Measurements from ENCODE around the gene POLR3A. TPM values are rescaled to one million over a fixed set of nuclear protein-coding genes. Genes with fewer than 3 reads are reported as not detected.
"Not testable (repeated sequence)": the region's sequence is repeated elsewhere in the genome, so short reads cannot be mapped to it uniquely, and the experiment has no call there.

Gene POLR3A
- total RNA-seq, 1 experiment from 2014 or later, result 7.0 TPM

DNA sequence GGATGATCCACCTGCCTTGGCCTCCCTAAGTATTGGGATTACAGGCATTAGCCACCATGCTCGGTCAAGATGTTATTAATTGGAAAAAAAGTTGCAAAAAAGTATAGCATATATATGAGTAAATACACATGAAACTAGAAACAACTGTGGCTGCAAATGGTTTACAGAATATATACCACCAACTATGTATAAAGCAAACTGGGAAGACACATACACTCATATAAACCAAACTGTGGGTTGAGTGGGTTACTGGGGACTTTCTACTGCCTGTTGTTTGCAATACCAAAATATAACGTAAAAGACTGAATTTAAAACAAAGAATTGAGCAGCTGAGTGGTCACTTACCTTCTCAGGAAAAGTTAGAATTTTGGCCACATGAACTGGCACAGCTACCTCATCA, 8.1 kb downstream of the POLR3A start:
- DNase-seq (ENCODE audit: low read depth), result no peak

DNA sequence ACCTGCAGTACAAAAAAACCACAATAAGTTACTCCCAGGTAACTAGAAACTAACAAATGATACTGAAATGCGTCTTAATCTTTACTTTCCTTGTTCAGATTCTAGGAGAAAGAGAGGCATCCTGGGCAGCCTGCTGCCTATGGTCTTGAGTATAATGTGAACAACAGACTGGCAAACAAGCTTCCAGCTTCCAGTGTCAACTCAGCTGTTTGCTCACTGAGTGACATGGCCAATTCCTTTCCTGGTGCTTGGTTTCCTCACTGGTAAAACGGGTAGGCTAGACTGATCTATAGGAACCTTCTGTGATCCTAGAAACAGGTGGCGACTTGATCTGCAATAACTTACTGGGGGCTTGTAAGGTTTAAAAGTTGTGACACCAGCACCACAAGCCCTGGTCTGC, 10.1 kb downstream of the POLR3A start:
- no peak for DNase-seq (ENCODE audit: low read depth)

DNA sequence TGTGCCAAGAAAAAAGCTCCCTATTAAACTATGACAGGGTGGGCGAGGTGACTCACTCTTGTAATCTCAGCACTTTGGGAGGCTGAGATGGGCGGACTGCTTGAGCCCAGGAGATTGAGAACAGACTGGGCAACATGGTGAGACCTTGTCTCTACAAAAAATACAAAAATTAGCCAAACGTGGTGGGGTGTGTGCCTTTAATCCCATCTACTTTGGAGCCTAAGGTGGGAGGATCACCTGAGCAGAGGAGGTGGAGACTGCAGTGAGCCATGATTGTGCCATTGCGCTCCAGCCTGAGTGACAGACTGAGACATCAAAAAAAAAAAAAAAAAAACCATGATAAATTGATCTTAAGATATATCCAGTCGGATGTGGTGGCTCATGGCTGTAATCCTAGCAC, 11.5 kb downstream of the POLR3A start:
- no peak for DNase-seq (ENCODE audit: low read depth)

DNA sequence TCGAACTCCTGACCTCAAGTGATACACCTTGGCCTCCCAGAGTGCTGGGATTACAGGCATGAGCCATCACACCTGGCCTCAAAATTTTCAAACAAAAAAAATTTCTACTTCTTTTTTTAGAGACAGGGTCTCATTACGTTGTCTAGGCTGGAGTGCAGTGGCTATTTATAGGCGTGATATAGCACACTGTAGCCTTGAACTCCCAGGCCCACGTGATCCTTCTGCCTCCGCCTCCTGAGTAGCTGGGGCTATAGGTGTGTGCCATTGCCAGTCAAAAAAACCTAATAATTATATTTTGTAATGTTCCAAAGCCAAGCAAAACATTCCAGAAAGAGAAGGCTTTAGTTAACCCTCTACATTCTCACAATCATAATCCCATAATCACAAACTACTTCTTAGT, 13.8 kb downstream of the POLR3A start:
- DNase-seq (ENCODE audit: low read depth), result no peak

DNA sequence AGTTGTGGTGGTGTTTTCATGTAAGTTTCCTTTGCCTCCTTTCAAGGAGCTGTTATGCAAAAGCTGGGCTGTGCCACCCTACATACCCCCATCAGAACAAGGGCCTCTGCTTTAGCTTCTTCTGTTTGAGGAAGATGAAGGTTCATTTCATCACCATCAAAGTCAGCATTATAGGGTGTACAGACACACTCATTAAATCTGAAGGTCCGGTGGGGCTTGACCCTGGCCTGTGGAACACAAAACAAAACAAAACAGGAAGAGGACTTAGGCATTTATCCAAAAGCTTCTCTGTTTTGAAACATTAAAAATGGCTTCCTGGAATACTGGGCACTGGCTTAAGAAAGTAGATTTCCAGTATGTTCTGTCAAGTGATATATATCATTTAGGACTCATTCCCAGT, 15.8 kb downstream of the POLR3A start:
- no peak for DNase-seq (ENCODE audit: low read depth)

DNA sequence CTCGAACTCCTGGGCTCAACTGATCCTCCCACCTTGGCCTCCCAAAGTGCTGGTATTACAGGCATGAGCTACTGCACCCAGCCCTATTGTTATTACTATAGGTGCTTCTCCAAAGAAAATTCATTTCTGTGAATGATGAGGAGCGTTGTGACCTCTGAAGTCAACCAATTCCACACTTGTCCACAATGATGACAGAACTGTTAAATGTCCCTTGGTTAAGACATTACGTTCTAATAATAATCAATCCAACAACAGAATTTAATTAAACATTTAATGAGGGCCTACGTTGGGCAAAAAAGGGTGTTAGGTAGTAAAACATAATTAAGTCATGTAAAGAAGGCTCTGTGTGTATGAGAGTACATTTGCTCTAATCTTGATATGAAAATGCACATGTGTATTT, 18.2 kb downstream of the POLR3A start:
- no peak for DNase-seq (ENCODE audit: low read depth)

DNA sequence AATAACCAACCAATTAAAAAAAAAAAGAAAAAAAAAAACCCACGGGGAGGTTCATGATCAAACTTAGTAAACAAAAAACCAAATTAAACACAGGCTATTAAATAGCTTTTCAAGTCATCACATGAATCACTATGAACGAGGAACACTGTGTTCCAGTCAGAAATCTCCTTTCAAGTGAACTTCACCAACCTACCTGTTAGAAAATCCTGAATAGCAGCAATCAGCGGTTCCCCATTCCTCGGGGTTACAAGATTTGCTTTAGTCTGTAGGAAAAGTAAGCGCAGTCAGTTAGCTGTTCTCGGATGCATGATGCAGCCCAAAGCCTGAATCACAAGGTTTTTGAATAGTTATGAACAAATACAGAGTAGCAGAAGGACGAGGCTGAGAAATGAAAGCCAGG, 19.0 kb downstream of the POLR3A start:
- no peak for DNase-seq (ENCODE audit: low read depth)

DNA sequence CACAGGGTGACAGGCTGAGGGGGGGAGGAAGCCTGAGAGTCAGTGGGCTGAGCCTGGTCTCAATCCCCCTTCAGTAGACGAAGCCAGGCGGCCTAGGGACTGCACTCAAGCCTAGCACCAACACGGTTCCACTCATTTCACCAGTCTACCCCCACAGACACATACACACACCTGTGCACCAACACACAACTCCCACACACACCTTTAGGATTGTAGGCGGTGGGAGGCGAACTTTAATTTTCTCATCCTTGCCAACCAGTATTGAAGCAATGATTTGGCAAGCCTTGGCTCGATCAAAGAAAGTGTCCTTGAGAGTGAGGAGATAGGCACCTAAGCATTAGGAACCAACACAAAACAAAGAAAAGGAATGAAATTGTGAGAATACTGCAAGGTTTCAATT, 19.7 kb downstream of the POLR3A start:
- no peak for DNase-seq (ENCODE audit: low read depth)

DNA sequence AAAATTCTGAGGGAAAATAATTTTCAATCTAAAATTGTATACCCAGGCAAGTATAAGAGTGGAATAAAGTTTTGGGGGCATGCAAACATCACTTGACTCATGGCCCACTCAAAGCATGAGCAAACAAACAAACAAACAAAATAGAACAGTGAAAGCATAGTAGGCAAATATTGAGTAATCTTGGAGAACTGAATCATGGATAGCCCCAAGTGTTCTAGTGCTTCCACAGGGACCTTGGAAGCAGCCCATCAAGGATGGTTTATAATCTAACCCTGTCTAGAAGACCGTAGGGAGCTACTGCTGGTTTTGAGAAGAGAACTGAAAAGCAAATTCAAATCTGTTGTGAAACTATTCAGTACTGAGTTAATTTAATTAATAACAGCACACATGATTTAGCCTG, 22.1 kb downstream of the POLR3A start:
- no peak for DNase-seq (ENCODE audit: low read depth)

DNA sequence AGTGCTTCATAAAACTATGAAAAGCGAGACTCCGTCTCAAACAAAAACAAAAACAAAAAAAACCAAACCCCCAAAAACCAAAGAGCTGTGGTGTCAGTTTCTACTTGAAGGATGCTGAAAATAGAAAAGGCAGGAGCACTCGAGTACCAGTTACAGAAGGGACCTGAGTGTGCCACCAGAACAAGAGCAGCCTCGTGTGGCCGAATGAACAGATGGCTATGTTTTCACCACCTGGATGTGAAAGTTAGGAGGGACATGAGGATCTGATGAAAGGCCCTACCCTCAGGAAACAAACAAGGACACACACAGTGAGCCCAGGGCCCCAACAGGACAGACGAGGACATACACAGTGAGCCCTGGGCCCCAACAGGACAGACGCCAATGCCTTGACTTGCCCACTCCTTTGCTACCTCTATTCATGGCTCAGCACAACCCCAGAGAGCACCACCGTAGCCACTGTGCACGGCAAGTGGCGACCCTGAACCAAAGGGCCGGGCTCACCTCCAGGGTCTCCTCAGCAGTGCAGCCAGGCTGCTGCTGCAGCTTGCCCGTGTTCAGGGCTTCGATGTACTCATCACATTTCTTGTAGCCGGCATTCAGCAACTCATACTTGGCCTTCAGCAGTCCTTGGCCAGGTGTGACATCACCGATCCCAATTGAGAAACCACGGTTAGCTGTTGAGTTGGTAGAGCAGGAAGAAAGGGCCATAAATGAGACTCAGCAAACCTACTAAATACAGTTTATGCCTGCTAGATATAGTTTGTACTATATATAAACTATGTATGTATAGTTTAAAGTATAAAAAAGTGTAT, 24.9 kb downstream of the POLR3A start:
- no peak for DNase-seq (ENCODE audit: low read depth)

DNA sequence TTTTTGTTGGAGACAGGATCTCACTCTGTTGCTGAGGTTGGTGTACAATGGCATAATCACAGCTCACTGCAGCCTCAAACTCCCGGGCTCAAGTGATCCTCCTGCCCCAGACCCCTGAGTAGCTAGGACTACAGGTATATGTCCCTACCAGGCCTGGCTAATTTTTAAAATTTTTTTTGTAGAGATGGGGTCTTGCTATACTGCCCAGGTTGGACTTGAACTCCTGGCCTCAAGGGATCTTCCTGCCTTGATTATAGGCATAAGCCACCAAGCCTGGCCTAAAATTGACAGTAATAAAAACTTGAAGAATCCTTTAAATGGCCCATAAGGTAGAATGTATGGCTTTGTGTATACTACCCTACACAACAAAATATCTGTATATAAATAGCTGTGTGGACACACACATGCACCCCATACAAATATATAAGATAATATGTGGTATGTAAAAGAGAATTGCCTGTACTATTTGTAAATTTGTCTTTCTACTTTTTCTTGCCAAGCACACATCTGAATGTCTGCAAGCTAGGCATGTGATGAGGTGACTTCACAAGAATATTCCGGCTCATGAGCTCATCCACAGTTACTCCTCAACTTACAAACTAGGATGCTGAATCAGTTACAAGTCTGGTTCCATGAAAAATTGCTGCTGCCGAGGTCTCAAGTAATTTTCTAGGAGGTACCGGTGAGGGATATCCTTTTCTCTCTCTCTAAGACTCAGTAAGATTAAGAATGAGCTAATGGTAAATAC, 26.6 kb downstream of the POLR3A start:
- DNase-seq (ENCODE audit: low read depth), result no peak

DNA sequence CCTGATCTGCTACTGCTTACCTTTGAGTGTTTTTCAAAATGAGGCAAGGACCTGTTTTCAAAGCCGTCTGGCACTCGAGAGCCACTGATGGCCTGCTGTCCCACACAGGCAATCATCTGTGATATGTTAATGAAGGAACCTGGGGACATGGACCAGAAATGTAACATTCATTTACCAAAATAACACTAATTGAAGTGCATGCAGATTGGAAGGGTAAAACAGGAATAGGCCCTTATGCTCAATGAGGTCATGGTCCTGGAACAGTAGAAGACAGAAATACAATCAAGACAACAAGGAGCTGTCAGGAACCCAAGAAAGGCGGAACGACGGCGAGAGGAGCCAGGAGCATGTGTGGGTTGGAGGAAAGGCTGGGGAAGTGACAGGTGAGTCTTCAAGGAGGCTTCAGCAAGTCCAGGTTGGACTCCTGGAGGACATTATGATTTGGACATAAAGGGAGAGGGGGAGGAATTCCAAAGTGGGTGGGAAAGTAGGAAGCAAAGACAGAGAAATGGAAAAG, 28.3 kb downstream of the POLR3A start:
- no peak for DNase-seq (ENCODE audit: low read depth)

DNA sequence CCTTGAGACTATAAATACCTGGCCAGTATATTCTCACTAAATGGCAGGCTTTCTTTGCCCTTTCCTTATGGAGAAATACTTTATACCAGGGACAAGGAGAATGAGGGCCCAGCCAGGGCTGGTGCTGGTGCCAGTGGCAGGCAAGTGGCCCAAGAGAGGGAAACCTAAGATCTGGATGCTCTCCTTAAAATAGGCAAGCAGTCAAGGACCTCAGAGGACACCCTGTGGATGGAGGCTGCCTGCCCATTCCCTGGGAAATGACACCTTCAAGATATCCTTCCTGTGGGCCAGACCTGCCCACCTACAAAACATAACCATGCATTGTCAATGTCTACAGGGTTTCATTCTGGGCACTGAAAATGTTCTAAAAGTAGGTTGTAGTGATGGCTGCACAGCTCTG, 29.1 kb downstream of the POLR3A start:
- no peak for DNase-seq (ENCODE audit: low read depth)

DNA sequence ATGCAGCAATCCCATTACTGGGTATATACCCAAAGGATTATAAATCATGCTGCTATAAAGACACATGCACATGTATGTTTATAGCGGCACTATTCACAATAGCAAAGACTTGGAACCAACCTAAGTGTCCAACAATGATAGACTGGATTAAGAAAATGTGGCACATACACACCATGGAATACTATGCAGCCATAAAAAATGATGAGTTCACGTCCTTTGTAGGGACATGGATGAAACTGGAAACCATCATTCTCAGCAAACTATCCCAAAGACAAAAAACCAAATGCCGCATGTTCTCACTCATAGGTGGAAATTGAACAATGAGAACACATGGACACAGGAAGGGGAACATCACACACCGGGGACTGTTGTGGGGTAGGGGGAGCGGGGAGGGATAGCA, 30.5 kb downstream of the POLR3A start:
- DNase-seq (ENCODE audit: low read depth), result not testable (repeated sequence)

DNA sequence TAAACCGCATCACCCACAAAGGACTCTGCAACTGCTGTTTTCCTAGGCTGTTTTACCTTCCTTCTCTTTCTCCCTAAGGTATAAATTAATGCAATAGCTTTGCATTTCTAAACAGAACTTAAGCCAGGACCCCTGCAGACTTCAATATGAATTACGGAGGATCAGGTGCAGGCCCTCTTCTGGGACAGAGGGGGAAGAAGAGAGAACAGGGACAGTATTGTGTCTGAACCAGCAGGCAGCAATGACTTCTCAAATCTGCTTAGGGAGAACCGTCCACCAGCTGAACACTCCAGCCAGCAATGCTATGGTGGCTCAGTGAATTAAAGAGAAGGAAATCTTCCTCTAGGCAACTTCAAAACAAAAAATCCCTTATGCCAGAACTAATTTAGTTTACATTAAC, 35.7 kb downstream of the POLR3A start:
- no peak for DNase-seq (ENCODE audit: low read depth)

DNA sequence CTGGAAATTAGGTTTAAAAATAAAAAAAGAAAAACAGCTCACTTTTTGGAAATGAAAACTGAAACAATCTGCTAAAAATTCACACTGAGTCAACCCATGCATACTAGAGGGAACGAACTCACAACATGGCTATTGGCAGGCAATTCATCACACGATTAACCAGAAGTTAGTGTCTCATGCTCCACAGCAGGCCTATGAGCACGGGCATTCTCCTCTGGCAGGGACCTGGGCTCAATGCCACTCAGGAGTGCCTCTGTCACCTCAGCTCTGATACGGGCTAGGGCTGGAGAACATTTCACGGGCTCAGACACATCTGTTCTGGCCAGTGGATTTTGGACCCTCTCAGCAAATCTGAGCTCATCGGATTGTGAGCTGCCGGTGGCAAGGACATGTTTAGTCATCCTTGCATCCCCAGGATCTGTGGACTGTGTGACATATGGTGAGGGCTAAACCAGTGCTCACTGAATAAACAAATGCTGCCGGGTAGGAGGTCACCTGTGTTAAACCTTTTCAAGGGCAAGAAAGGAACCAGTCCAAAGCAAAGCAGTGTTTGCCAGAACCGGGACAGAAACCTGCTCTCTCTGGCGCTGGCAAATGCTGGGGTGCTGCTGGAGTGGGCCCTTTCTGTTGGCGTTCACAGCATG, 40.1 kb downstream of the POLR3A start:
- DNase-seq (ENCODE audit: low read depth), result no peak

DNA sequence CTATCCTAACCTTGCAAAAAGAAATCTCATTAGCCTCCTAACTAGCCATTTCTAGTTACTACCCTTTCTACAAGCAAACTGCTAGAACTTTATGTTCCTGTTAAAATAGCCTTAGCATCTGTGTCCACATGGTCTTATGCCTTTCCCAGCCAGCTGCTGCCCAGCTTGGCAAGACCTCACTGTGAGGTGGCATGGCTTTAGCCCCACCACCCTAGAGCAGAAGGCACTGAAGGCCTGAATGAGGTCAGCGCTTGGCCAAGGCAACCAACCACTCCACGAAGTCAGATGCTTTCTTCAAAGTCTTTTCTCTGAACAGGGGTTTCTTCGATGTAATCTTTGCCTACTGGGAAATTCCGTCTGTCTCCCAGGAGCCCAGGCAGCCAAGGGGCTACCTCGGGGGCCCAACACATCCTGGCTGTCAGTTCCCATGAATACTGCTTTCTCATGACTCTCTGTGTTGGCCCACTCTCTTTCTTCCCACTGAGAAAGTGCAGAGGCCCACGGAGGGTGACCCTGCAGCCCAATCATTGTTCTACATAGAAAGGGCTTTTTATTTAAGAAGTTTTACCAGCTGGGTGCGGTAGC, 41.6 kb downstream of the POLR3A start:
- DNase-seq (ENCODE audit: low read depth), result no peak

DNA sequence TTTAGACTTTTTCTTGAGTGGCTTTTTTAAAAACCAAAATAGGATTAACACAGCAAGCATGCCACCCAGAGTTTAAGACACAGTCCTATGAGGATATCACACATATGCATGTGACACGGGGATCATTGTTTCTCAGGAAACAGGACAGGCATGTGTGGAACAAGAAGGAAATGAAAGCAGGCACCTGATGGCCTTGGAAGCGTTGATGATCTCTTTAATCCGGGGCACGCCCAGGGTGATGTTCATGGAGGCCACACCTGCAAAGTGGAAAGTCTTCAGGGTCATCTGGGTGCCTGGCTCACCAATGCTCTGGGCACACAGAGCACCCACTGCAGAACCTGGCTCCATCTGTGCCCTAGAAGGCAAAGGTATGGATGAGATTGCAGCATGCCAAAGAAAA, 44.3 kb downstream of the POLR3A start:
- DNase-seq (ENCODE audit: low read depth), result no peak

DNA sequence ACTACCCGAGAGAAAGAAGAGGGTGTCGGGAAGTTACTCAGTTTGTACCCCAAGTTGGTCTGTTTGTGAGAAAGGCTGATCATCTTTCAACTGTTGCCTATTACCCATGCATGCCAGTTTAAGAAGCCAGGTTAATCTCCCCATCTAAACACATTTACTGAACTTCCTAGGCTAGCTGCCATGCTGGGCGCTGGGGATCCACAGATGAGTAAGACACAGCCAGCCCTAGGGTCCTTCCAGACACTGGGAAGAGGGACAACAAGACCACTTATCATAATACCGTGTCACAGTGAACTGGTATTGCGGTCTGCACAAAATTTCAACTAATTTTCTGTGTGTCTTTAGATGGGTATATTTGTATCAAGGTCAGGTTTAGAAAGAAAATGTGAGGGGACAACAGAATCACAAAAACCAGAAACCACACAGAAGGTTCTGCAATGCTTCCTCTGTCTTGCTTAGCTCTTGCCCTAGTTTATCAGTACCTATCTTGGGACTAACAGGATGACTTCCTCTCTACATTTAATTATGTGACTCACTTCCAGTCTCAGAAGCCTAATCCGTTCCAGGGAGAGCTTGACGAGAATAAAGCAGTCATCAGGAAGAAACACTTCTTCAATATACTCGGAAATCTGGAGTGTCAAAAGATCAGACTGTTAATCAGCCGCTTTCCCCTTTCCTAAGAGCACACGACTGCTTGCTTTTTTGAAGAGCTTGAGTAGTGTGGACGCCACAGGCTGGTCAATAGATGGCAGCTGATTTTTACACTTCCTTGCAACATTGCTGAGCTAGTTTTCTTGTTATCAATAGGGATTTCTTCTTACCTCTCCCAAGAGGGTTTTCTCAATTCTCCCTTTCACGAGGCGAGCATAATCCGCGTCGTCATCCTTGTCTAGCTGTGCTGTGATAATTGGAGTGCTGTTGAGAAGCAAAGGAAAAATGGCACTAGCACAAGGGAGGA, 45.7 kb downstream of the POLR3A start:
- peak; percentile 73 for DNase-seq (ENCODE audit: low read depth)

DNA sequence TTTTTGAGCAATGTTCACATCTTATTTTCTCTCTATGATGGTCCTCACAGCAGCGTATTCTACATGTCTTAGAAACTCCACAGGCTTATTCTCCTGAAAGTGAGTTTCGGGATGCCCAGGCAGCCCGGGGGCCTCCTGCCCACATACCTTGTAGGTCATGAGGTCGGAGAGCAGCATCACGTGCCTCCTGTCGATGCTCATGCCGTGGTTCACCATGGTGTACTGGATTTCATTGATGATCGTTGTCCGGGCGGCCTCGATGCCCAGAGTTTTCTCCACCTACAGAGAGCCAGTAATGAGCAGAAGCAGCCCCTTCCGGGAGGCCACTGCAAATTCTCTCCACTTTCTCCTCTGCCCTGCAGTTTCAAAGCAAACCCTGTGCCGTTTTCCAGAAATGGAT, 48.0 kb downstream of the POLR3A start:
- DNase-seq (ENCODE audit: low read depth), result no peak

DNA sequence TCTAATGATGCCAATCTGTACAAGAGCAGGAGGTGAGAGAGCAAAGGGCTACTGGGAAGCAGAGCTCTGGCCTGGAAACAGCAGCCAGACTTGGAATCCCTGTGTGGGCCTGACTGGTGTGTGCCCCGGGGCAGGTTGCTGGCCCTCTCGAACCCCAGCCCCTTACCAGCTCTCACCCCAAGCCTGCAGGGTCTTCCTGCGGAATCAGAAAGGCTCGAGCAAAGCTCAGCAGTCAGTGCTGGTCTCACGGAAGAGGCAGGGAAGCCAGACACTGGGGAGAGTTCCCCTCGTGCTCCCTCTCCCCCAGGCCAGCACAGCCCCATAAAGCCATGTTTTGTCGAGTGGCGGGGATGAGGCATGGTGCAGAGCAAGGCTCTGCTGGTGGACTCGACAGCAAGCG, 50.1 kb downstream of the POLR3A start:
- DNase-seq (ENCODE audit: low read depth), result no peak

Measured in RPMI7951 (cell line).